HEK293T (cell line): Measurements from ENCODE around the gene ARHGAP9.
A peak's percentile ranks its signal among the peaks of the same experiment; 100 is the strongest.
"Not testable (repeated sequence)": the region's sequence is repeated elsewhere in the genome, so short reads cannot be mapped to it uniquely, and the experiment has no call there.

Source experiments
- CTCF ChIA-PET: fragments of 350-600 bp; formaldehyde crosslinking; extraction: SDS; loops from one replicate; lab custom pipeline; 2021; ENCODE audit warnings: antibody characterized with exemption, inconsistent platforms; lab: Yijun Ruan, JAX
- POLR2A ChIA-PET: fragments of 350-600 bp; formaldehyde crosslinking; extraction: SDS; loops from one replicate; lab custom pipeline; 2020; ENCODE audit warnings: antibody characterized with exemption, inconsistent platforms; lab: Yijun Ruan, JAX
- DNase-seq: peaks from one replicate; pipeline ENCODE4 v3.0.0; 2012; ENCODE audit warnings: mixed read lengths; ENCODE audit errors: extremely low spot score
- ARNT ChIP-seq: fragments of 450-650 bp; IDR thresholded peaks from 2 replicates; pipeline ENCODE4 v1.6.1; 2017; ENCODE audit warnings: mild to moderate bottlenecking
- BHLHE40 ChIP-seq: fragments of 450-650 bp; IDR thresholded peaks from 2 replicates; pipeline ENCODE4 v1.6.1; 2016; ENCODE audit warnings: mild to moderate bottlenecking, moderate library complexity, borderline replicate concordance
- CTBP1 ChIP-seq: fragments of 450-650 bp; IDR thresholded peaks from 2 replicates; pipeline ENCODE4 v1.6.1; 2016; ENCODE audit warnings: borderline replicate concordance
- ELF4 ChIP-seq: fragments of 450-650 bp; IDR thresholded peaks from 2 replicates; pipeline ENCODE4 v1.6.1; 2017; ENCODE audit warnings: antibody characterized with exemption
- FOXA1 ChIP-seq: fragments of 450-650 bp; IDR thresholded peaks from 2 replicates; pipeline ENCODE4 v1.6.1; 2016; ENCODE audit warnings: mild to moderate bottlenecking
- FOXK2 ChIP-seq: fragments of 450-650 bp; IDR thresholded peaks from 2 replicates; pipeline ENCODE4 v1.6.1; 2016; ENCODE audit warnings: mild to moderate bottlenecking
- FOXM1 ChIP-seq: fragments of 450-650 bp; IDR thresholded peaks from 2 replicates; pipeline ENCODE4 v1.6.1; 2017; ENCODE audit warnings: mild to moderate bottlenecking, borderline replicate concordance
- HDGF ChIP-seq: fragments of 450-650 bp; IDR thresholded peaks from 2 replicates; pipeline ENCODE4 v1.6.1; 2017; ENCODE audit warnings: antibody characterized with exemption, borderline replicate concordance
- L3MBTL2 ChIP-seq: fragments of 450-650 bp; conservative IDR thresholded peaks from 2 replicates; pipeline ENCODE4 v1.6.1; 2016; ENCODE audit warnings: mild to moderate bottlenecking
- LEF1 ChIP-seq: fragments of 450-650 bp; IDR thresholded peaks from 2 replicates; pipeline ENCODE4 v1.6.1; 2017; ENCODE audit warnings: mild to moderate bottlenecking, borderline replicate concordance
- NFRKB ChIP-seq: fragments of 450-650 bp; IDR thresholded peaks from 2 replicates; pipeline ENCODE4 v1.6.1; 2016; ENCODE audit warnings: mild to moderate bottlenecking, moderate library complexity
- SP1 ChIP-seq: fragments of 450-650 bp; IDR thresholded peaks from 2 replicates; pipeline ENCODE4 v1.6.1; 2017
- SUZ12 ChIP-seq: fragments of 450-650 bp; IDR thresholded peaks from 2 replicates; pipeline ENCODE4 v1.6.1; 2016; ENCODE audit warnings: mild to moderate bottlenecking
- TARDBP ChIP-seq: fragments of 450-650 bp; IDR thresholded peaks from 2 replicates; pipeline ENCODE4 v1.6.1; 2016
- ZNF384 ChIP-seq: fragments of 450-650 bp; IDR thresholded peaks from 2 replicates; pipeline ENCODE4 v1.6.1; 2016
- TF ChIP-seq, protein P1 (sequence below): fragments of 450-650 bp; IDR thresholded peaks from 2 replicates; pipeline ENCODE4 v1.6.1; 2016

The ARHGAP9 gene

GRCh38 chr12:57430931-57431566 is 48.6 kb downstream of the ARHGAP9 start, which contains the start of gene R3HDM2:
R3HDM2 (minus strand) TSS chr12:57431043; CDS start chr12:57310428, 120,615 bp downstream.
- CTCF ChIA-PET = no interaction called here
- DNase-seq = peak; percentile 97
- POLR2A ChIA-PET = interaction anchor here (2.4 to 3.7 kb wide), 3 partner anchors 21 to 24 kb away, joined by 9 to 27 read pairs (median 23); partner anchors contain the start of gene INHBE
- TF ChIP-seq TARDBP (no peak), ARNT (no peak), ZNF384 (no peak), NFRKB (no peak), LEF1 (no peak), FOXA1 (no peak), ELF4 (peak; percentile 44; the same call in 1 of the 2 replicates), CTBP1 (no peak), L3MBTL2 (peak; percentile 91)
- TF ChIP-seq, protein P1, sequence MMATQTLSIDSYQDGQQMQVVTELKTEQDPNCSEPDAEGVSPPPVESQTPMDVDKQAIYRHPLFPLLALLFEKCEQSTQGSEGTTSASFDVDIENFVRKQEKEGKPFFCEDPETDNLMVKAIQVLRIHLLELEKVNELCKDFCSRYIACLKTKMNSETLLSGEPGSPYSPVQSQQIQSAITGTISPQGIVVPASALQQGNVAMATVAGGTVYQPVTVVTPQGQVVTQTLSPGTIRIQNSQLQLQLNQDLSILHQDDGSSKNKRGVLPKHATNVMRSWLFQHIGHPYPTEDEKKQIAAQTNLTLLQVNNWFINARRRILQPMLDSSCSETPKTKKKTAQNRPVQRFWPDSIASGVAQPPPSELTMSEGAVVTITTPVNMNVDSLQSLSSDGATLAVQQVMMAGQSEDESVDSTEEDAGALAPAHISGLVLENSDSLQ = no peak

DNA sequence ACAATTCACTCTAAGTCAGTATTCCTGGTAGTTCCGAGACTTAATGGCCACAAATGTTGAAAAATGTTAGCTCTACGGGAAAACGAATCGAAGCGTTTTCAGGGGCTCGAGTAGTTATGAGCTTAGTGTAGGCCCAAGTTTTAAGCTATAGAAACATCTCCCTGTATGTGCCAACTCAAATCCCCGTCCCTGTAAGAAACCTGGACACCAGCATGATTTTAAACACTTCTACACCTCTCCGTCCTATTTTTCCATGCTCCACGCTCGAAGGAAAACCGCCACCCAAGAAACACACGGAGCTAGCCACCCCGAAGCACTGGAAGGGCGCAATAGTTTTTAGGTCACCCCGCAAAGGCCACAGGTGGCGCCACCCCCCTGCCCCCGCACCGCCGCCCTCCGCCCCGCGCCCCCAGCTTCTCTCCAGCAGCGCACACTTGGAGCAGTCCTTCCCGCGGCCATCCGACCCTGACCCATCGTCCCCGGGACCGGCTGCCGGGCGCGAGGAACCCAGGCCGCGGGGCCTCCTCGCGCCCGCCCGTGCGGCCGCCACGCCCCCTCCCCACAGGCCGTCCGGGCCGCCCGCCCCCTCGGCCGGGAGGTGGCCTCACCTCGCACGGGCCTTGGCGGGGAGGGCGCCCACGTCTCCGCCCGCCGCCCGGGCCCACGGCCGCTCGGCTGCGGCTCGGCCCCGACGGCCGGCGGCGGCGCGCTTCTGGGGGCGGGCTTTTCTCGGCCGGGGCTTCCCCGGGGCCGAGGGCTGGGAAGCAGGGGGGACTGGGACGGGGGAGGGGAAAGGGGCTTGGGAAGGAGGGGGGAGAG is 49.3 kb downstream of the ARHGAP9 start:
- CTCF ChIA-PET = interaction anchor here (0.8 to 1.1 kb wide), 3 partner anchors 22 to 88 kb away, joined by 3 to 4 read pairs (median 3); partner anchors contain the start of gene INHBE
- TF ChIP-seq CTBP1 (no peak), SP1 (no peak), FOXA1 (no peak), NFRKB (no peak), FOXM1 (0 out of 2 replicates have a peak, but pooled peaks have one; percentile 26), BHLHE40 (no peak), ZNF384 (no peak), L3MBTL2 (0 out of 2 replicates have a peak, but pooled peaks have one; percentile 18), ELF4 (no peak), FOXK2 (no peak), TARDBP (no peak), ARNT (no peak)
- TF ChIP-seq, protein P1 = no peak
- POLR2A ChIA-PET = interaction anchor here (0.7 to 3.7 kb wide), 12 partner anchors 9 to 131 kb away, joined by 3 to 27 read pairs (median 4); partner anchors contain the start of gene INHBE
- peak; percentile 70 for DNase-seq

DNA sequence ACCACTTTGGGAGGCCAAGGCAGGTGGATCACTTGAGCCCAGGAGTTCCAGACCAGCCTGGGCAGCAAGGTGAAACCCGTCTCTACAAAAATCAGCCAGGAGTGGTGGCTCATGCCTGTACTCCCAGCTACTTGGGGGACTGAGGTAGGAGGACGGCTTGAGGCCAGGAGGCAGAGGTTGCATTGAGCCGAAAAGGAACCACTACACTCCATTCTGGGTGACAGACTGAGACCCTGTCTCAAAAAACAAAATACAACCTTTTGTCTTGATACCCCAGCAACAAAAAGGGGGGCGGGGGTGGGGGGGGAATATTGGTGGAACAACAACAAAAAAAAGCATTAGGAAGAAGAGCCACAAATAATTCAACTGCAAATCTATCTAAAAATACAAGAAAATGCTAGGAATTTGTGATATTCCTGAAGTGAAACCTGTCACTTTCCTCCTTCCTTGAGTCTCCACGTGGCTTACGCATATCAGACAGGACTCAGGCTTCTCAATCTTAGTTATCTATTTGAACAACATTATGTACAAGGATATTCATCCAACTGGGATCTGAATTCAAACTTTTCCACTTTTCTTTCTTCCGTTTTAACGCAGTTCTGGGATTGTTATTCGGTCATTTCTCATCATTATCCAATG is 50.1 kb downstream of the ARHGAP9 start:
- POLR2A ChIA-PET = interaction anchor here (0.7 to 3.7 kb wide), 12 partner anchors 8 to 130 kb away, joined by 3 to 27 read pairs (median 4); partner anchors contain the start of gene INHBE
- CTCF ChIA-PET = interaction anchor here (0.8 to 1.1 kb wide), 4 partner anchors 23 to 88 kb away, joined by 3 to 4 read pairs (median 4); partner anchors contain the start of gene INHBE
- TF ChIP-seq SP1 (no peak), LEF1 (no peak), SUZ12 (no peak), FOXK2 (no peak), ARNT (no peak), TARDBP (no peak), NFRKB (no peak), CTBP1 (no peak), FOXA1 (no peak)

GRCh38 chr12:57428965-57429364 is 50.7 kb downstream of the ARHGAP9 start:
- POLR2A ChIA-PET = interaction anchor here (2.9 to 3.7 kb wide), 2 partner anchors 23 to 26 kb away, joined by 23 to 27 read pairs; partner anchors contain the start of gene INHBE
- no peak for TF ChIP-seq FOXA1
- TF ChIP-seq NFRKB = no peak
- no peak for TF ChIP-seq SUZ12
- TF ChIP-seq BHLHE40 = no peak
- TF ChIP-seq ZNF384 = no peak
- no peak for TF ChIP-seq FOXM1
- TF ChIP-seq ELF4 = no peak
- no peak for TF ChIP-seq SP1
- TF ChIP-seq, protein P1 = no peak
- no peak for TF ChIP-seq ARNT
- TF ChIP-seq L3MBTL2 = no peak
- TF ChIP-seq LEF1 = no peak
- no peak for TF ChIP-seq CTBP1
- no peak for TF ChIP-seq HDGF
- no peak for TF ChIP-seq FOXK2
- no peak for TF ChIP-seq TARDBP
- no peak for DNase-seq
- CTCF ChIA-PET = interaction anchor here (0.6 to 0.9 kb wide), 2 partner anchors 24 to 27 kb away, joined by 4 to 10 read pairs; no protein-coding TSS in a partner anchor

More for the DNA sequence above, 50.1 kb downstream of the ARHGAP9 start:
- DNase-seq = no peak

- CTCF ChIA-PET, DNase-seq: not testable (repeated sequence)
- POLR2A ChIA-PET = interaction anchor here (3.7 kb wide), 1 partner anchor 28 kb away, joined by 27 read pairs; the partner anchor contains the start of gene INHBE
These were observed 52.7 kb downstream of the ARHGAP9 start for GRCh38 chr12:57426948-57427347.
